CD4-positive, alpha-beta T cell treated with Interleukin-17A for 1 hour (primary cell): Measurements from ENCODE around the gene GRIN1.

Experiments
- DNase-seq: peaks from one replicate; pipeline ENCODE4 v3.0.0-alpha.2; 2020

Gene GRIN1

DNA sequence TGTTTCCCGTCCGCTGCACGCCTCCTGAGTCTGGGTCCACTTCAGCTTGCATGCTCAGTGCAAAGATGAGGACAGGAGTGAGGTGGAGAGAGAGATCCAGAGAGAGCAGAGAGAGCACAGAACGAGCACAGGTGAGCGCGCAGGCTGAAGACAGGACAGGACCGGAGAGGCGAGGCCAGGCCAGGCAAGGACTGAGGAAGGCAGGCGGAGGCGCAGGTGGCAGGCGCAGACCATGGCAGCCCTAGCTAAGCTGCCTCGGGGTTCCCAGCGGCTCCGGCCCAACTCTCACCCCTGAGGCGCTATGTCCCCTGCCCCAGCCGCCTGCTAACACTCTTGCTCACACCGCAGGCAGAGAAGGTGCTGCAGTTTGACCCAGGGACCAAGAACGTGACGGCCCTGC lies 9.7 kb downstream of the GRIN1 start:
- DNase-seq = no peak

DNA sequence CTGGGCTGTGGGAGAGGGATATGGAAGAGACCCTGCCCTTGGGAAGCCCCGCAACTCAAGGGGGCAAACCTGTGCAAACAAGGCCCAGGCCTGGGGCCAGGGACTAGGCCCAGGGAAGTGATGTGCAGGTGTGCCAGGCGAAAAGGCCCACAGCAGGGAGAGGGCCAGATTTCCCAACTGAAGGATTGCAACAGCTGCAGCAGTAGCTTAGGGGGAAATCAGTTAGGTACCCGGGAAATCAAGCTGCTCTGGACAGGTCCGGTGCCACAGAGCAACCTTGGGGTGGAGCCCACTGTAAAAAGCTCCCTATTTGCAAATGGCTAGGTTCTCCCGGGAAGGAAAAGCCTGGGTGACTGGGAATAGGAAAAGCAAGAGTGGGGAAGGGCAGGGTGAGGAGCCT lies 10.4 kb downstream of the GRIN1 start:
- DNase-seq = no peak

DNA sequence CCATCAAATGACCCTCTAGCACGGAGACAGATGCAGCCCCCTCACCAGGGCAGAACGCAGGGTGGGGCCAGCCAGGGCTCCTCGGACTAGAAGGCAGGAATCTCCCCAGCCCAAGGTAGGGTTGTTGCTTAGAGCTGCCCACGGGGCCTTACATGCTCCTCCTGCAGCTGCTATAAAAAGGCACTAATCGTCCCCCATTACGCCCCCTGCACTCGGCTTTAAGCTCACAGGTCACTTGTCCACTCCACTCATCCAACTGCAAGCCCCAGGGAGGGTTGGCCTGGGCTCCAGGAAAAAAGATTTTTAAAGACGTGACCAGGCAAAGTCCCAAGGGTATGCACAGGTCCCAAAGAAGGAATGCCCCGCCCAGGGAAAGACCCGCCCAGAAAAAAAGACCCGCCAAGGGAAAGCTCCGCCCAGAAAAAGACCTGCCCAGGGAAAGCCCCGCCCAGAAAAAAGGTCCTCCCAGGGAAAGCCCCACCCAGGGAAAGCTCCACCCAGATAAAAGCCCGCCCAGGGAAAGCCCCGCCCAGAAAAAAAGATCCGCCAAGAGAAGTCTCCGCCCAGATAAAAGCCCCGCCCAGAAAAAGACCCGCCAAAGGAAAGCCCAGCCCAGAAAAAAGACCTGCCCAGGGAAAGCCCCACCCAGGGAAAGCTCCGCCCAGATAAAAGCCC lies 11.1 kb downstream of the GRIN1 start:
- peak; percentile 32 for DNase-seq

DNA sequence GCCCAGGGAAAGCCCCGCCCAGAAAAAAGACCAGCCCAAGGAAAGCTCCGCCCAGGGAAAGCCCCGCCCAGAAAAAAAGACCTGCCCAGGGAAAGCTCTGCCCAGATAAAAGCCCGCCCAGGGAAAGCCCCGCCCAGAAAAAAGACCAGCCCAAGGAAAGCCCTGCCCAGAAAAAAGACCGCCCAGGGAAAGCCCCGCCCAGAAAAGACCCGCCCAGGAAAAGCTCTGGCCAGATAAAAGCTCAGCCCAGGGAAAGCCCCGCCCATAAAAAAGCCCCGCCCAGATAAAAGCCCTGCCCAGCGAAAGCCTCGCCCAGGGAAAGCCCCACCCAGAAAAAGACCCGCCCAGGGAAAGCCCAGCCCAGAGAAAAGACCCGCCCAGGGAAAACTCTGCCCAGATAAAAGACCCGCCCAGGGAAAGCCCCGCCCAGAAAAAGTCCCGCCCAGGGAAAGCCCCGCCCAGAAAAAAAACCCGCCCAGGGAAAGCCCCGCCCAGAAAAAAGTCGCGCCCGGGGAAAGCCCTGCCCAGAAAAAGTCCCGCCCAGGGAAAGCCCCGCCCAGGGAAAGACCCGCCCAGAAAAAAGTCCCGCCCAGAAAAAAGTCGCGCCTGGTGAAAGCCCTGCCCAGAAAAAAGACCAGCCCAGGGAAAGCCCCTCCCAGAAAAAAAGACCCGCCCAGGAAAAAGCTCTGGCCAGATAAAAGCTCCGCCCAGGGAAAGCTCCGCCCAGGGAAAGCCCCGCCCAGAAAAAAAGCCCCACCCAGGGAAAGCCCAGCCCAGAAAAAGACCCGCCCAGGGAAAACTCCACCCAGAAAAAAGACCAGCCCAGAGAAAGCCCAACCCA lies 11.9 kb downstream of the GRIN1 start:
- peak; percentile 60 for DNase-seq

DNA sequence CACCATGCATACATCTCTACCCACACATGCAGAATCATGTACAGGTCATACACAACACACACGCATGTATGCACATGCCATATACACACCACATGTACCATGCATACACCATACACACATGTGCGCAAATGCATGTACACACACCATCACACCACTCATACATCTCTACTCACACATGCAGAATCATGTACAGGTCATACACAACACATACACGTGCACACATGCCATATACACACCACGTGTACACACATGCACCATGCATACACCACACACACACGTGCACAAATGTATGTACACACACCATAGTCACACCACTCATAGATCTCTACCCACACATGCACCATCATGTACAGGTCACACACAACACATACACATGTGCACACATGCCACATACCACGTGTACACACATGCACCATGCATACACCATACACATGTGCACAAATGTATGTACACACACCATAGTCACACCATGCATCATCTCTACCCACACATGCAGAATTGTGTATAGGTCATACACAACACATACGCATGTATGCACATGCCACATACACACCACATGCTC lies 14.0 kb downstream of the GRIN1 start:
- DNase-seq = no peak

DNA sequence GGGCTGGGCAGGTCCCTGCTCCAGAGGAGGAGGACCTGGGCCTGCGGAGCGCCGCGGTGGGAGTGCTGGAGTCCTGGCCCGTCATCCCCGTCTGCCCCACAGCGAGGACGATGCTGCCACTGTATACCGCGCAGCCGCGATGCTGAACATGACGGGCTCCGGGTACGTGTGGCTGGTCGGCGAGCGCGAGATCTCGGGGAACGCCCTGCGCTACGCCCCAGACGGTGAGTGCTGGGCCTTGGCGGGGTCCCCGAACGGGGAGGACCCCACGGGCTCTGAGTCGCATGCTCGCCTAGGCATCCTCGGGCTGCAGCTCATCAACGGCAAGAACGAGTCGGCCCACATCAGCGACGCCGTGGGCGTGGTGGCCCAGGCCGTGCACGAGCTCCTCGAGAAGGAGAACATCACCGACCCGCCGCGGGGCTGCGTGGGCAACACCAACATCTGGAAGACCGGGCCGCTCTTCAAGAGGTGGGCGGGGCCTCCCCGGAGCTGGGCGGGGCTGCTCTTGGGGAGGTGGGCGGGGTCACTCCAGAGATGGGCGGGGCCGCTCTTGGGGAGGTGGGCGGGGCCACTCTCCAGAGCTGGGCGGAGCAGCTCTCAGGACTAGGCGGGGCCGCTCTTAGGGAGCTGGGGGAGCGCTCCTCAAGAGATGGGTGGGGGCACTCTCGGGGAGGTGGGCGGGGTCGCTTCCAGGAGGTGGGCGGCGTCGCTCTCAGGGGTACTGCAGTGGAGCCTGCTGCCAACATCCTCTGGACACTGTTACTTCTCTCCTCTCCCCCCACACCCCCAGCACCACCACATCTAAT lies 17.8 kb downstream of the GRIN1 start:
- peak; percentile 62 for DNase-seq

DNA sequence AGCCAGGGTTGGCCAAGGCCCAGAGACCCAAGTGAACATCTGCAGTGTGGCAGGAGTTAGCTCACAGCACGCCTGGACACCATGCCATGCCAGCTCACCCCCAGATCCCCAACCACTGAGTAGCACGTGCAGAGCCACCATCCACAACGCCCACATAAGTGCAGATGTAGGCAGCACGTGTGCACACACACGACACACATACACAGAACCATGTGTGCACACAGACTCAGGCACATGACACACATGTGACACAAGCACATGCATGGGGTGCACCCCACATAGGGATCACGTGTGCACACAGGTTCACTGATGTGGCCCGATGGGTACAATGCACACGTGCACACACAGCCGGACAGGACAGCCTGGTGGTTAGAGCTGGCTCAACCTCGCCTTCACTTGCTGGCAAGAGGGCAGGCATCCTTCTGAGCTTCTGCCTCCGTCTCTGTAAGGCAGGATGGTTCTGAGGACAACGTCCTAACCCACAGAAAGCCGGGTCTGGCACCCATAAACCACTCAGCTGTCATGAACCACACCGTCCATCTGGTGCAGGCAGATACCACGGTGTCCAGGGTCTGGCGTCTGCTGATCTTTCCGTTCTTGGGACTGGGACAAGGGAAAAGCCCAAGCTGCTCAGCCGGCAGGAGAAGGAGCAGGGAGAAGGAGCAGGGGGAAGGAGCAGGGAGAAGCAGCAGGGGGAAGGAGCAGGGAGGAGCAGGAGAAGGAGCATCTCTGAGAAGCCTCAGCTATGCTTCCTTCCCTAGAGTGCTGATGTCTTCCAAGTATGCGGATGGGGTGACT lies 18.9 kb downstream of the GRIN1 start:
- no peak for DNase-seq

DNA sequence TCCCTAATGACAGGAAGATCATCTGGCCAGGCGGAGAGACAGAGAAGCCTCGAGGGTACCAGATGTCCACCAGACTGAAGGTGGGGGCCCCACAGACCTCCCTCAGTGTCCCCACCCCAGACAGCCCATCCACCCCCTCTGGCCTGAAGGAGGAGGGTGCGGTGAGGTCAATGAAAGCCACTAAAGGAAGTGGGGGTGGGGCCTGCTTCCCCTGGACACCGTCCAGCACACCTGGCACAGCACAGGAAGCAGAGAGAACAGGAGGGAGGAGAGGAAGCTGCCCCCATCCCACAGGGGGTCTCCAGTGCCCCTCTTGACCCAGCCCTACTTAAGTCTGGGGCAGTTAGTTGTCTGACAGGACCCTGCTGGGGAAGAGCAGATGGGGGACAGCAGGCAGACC lies 19.7 kb downstream of the GRIN1 start:
- DNase-seq = no peak

DNA sequence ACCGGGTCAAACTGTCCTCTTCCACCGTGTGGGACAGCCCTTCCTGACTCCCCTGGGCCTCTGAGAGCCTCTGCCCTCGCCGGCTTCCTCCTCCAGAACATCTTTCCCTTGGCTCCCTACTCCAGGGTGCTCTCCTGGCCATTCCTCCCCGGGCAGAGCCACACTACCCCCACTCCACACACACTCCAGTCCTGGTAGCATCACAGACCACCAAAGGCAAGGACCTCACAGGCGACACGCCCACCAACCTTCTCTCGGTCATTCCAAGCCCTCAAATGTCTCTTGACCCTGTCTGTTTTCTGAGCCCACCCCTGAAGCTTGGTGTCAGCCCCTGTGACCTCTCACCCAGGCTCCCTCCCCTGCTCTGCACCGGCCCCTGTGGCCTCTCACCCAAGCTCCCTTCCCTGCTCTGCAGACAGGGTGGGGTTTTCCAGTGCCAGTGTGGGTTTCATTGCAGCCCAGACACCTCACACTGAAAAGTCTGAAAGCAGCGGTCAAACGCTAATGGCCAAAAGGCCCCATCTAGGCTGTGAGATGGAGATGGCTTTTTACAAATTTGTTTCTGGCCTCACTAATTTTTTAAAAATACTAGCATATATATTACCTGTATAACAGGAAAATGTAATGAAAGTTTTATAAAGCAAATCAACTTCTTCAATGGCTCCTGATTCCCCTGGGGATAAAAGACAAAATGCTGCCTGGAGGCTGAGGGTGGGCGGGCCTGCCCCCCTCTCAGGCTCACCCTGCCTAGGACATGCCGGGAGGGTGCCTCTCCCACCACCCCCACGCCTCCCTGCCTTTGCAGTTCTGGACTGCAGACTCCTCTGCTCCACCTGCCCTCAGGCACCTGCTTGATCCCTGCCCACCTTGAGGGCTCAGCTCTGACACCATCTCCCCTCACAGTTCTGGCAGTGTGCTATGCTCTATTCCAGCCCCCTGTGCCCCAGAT lies 20.4 kb downstream of the GRIN1 start:
- no peak for DNase-seq

DNA sequence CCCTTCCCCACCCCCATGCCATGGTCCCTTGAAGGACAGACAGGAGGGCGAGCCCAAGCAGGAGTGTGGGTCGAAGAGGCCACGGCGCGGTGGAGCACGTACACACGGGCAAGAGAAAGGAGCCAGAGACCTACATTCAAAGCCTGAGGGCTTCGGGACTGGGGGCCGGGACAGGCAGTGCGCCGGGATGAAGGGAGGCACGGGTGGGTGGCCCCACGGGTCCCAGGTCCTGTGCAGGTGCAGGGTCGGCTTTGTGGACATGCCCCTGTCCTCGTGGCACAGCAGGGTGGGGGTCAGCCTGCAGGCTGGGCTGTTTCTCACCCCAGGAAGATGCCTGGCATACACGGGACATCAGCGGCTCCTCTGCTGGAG lies 21.1 kb downstream of the GRIN1 start:
- no peak for DNase-seq

DNA sequence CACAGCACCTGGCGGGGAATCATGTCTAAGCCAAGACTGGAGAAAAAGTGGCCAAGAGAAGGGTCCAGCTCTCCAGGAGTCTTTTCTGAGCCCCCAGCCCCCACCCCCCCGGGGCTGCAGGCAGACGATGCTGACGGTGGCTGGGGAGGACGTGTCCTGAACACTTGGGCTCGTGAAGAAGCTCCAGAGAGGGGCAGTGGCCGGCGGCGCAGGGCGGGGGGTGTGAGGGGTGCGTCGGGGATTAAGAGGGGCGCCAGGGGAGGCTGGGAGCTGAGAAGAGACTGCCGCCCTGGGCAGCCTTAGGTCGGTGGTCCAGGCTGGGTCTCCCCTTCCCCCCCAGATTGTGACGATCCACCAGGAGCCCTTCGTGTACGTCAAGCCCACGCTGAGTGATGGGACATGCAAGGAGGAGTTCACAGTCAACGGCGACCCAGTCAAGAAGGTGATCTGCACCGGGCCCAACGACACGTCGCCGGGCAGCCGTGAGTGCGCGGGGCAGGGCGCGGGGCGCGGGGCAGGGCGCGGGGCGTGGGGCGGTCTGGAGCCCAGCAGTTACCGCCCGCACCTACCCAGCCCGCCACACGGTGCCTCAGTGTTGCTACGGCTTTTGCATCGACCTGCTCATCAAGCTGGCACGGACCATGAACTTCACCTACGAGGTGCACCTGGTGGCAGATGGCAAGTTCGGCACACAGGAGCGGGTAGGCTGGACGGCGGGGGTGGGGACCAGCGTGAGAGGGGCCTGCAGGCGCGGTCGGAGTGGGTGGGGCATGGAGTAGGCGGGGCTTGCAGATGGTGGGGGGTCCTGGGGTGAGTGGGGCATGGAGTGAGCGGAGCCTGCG lies 22.0 kb downstream of the GRIN1 start:
- DNase-seq = no peak

DNA sequence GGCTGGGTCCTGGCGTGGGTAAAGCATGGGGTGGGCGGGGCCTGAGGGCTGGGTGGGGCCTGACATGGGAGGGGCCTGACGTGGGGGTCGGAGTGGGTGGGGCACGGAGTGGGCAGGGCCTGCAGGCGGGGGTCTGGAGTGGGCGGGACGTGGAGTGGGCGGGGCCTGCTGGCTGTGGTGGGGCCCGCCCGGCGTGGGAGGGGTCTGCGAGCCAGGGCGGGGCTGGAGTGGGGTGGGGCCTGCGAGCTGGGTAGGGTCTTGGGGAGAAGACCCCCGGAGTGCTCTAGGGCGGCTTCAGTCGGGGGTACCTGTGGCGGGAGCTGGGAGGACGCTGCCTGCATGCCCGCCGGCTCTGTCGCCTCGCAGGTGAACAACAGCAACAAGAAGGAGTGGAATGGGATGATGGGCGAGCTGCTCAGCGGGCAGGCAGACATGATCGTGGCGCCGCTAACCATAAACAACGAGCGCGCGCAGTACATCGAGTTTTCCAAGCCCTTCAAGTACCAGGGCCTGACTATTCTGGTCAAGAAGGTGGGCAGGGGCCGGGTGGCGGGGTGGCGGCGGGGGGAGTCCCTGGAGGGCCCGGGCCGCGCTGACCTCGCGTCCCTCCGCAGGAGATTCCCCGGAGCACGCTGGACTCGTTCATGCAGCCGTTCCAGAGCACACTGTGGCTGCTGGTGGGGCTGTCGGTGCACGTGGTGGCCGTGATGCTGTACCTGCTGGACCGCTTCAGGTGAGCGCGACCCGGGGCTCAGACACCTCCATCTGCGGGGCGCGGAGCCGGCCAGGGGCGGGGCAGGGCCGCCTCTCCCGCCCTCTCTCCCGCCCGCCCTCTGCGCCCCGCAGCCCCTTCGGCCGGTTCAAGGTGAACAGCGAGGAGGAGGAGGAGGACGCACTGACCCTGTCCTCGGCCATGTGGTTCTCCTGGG lies 22.9 kb downstream of the GRIN1 start:
- DNase-seq = no peak

DNA sequence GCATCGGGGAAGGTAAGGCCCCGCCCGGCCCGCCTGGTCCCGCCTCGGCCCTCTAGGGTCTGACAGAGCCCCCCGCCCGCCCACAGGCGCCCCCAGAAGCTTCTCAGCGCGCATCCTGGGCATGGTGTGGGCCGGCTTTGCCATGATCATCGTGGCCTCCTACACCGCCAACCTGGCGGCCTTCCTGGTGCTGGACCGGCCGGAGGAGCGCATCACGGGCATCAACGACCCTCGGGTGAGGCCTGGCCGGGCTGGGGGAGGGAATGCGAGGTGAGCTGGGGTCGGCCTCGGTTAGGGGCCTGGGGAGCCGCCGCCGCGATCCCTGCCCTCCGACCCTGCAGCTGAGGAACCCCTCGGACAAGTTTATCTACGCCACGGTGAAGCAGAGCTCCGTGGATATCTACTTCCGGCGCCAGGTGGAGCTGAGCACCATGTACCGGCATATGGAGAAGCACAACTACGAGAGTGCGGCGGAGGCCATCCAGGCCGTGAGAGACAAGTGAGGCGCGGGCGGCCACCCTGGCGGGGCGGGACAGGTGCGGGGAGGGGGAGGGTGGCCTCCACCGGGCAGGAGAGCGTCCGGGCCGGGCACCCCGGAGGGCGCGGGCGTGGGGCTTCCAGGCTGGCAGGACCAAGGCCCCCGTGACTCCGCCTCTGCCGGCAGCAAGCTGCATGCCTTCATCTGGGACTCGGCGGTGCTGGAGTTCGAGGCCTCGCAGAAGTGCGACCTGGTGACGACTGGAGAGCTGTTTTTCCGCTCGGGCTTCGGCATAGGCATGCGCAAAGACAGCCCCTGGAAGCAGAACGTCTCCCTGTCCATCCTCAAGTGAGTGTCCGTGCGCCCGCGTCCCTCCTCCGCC lies 23.8 kb downstream of the GRIN1 start:
- DNase-seq = no peak

DNA sequence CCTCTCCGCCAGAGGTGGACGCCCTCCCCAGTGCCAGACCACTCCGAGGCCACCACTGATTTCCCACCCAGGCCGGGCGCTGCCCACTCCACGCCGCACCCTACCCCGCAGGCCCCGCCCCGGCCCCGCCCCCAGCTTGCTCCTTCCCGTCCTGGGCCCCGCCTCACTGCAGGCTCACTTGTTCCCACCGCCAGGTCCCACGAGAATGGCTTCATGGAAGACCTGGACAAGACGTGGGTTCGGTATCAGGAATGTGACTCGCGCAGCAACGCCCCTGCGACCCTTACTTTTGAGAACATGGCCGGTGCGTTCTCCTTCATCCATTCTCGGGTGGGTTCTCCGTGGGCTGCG lies 24.4 kb downstream of the GRIN1 start:
- no peak for DNase-seq

DNA sequence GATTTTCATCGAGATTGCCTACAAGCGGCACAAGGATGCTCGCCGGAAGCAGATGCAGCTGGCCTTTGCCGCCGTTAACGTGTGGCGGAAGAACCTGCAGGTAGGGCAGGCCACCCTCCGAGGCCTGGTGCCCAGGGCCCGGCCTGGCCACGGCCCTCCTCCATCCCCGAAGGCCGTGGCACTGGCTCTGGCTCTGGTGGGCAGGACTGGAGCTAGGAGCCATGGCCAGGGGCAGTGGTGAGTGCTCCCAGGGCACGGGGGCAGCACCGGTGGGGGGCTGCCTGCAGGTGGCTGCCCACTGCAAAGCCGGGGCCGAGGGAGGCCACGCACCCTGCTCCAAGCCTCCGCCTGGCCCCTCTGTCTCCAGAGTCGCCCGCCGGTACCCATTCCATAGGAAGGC lies 24.9 kb downstream of the GRIN1 start:
- no peak for DNase-seq

DNA sequence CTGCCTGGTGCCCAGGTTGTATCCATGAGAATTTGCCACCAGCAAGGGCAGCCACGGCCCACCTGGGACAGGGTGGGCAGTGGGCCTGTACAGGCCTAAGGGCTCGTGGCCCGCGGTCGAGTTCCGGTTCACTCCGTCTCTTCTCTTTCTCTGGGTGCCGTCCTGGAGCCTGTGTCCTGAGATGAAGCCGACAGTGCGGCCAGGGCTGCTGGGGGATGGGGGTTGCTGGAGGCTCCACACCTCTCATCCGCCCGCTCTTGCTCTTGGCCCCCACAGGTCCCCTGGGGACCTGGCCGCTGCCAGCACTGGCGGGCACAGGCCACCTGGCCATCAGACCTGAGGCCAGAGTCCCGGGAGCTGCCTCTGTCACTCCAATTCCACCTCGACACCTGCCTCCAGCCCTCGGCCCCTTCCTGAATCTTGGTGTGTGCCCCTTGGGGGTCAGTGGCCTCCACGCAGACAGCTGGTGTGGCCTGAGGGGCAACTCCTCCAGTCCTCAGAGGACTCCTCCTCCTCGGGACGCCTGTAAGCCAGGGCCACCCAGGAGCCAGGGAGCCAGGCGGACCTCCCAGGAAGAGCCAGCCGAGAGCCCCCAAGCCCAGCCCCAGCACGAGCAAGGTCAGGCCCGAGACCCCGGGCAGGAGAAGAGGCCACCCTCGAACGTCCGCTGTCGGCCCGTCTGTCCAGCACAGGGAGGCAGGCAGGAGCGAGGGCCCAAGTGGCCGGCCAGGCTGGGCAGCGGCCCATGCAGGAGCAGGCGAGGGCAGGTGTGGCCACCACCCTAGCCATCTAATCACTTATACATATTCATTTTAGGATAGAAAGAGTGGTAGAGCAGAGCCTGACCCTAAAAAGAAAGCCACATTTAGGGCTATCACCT lies 25.7 kb downstream of the GRIN1 start:
- DNase-seq = no peak

DNA sequence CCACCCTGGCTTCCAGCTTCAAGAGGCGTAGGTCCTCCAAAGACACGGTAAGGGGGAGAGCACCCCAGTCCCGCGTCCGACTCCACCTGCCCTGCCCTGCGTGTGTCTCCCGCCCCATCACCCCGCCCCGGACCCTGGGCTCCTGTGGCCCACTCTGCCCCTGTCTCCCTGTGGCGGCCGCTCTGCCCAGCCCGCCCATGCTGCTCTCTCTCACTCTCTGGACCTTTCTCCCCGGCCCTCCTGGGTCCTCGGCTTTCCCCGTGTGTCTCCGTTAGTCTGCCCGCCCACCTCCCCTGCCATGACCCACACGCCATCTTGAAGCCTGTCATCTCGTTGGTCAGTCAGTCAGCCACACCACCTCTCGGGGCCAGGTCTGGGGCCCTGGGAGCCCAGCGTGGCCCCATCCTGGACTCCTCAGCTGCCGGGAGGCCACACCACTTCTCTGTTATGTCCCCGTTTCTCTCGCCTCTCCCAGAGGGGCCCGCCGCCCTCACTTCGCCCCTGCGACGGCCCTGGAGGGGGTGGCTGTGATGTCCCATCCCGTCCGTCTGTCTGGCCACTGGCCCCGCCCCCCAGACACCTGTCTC lies 26.4 kb downstream of the GRIN1 start:
- DNase-seq = no peak
